Common myeloid progenitor, CD34-positive (primary cell): ENCODE data around the gene E2F6.

Experiments used
- CTCF ChIA-PET: fragments of 350-600 bp; sonication (Branson Sonifier 250); formaldehyde crosslinking; loops from one replicate; lab custom pipeline; 2021; ENCODE audit warnings: antibody characterized with exemption; lab: Charles Lee
- POLR2A ChIA-PET: fragments of 350-600 bp; sonication (Branson Sonifier 250); formaldehyde crosslinking; loops from one replicate; lab custom pipeline; 2021; ENCODE audit warnings: antibody characterized with exemption; lab: Charles Lee
- DNase-seq, 3 donors: peaks; one replicate each; pipeline versions ENCODE4 v3.0.0 to v3.0.0-alpha.2; 2013
- H3K27ac ChIP-seq, 2 experiments: 1 replicate in 1 of 2; 2 replicates in 1 of 2; pipeline ENCODE4 v1.7.0; 2013; ENCODE audit warnings: inconsistent platforms in 2 of 2, low read length in 2 of 2, mild to moderate bottlenecking in 2 of 2, low read depth in 1 of 2, moderate library complexity in 1 of 2; ENCODE audit not compliant: severe bottlenecking in 2 of 2, insufficient read depth in 1 of 2, poor library complexity in 1 of 2
- H3K27me3 ChIP-seq, 5 experiments: replicated peaks in 2 of 5; 1 replicate in 3 of 5; 2 replicates in 2 of 5; pipeline versions ENCODE4 v1.6.1 to v1.7.0; 2013; ENCODE audit warnings: low read length in 4 of 5, mild to moderate bottlenecking in 2 of 5, moderate library complexity in 2 of 5, inconsistent platforms in 1 of 5; ENCODE audit not compliant: insufficient read depth in 5 of 5, control insufficient read depth in 4 of 5
- H3K36me3 ChIP-seq, 4 experiments: 1 replicate in 2 of 4; 2 replicates in 2 of 4; pipeline versions ENCODE4 v1.6.1 to v1.7.0; 2013; ENCODE audit warnings: low read length in 3 of 4, control low read depth in 1 of 4, mild to moderate bottlenecking in 1 of 4; ENCODE audit not compliant: control insufficient read depth in 4 of 4, insufficient read depth in 4 of 4
- H3K4me1 ChIP-seq, 4 experiments: 1 replicate in 3 of 4; 2 replicates in 1 of 4; pipeline versions ENCODE4 v1.6.1 to v1.7.1; 2013; ENCODE audit warnings: low read length in 3 of 4, mild to moderate bottlenecking in 3 of 4, control low read depth in 1 of 4, inconsistent platforms in 1 of 4, moderate library complexity in 1 of 4; ENCODE audit not compliant: control insufficient read depth in 4 of 4, insufficient read depth in 4 of 4; ENCODE audit errors: control extremely low read depth in 1 of 4
- H3K4me3 ChIP-seq, 7 experiments: 1 replicate in 4 of 7; 2 replicates in 3 of 7; pipeline versions ENCODE4 v1.5.1 to v1.7.0; 2013; ENCODE audit warnings: mild to moderate bottlenecking in 7 of 7, low read length in 6 of 7, moderate library complexity in 6 of 7, inconsistent platforms in 2 of 7, low read depth in 2 of 7, control low read depth in 1 of 7; ENCODE audit not compliant: insufficient read depth in 4 of 7, control insufficient read depth in 1 of 7; ENCODE audit errors: extremely low read depth in 1 of 7
- H3K9me3 ChIP-seq, 5 experiments: 1 replicate in 4 of 5; 2 replicates in 1 of 5; pipeline versions ENCODE4 v1.6.1 to v1.7.1; 2013; ENCODE audit warnings: low read length in 4 of 5, mild to moderate bottlenecking in 2 of 5, inconsistent platforms in 1 of 5, low read depth in 1 of 5, moderate library complexity in 1 of 5; ENCODE audit not compliant: control insufficient read depth in 4 of 5, insufficient read depth in 2 of 5; ENCODE audit errors: control extremely low read depth in 1 of 5
- WGBS: methylation state at CpG from one replicate; pipeline ENCODE4 v1.1.5; 2013; ENCODE audit not compliant: insufficient coverage; 5-methylcytosine and 5-hydroxymethylcytosine counted together

The E2F6 gene

DNA sequence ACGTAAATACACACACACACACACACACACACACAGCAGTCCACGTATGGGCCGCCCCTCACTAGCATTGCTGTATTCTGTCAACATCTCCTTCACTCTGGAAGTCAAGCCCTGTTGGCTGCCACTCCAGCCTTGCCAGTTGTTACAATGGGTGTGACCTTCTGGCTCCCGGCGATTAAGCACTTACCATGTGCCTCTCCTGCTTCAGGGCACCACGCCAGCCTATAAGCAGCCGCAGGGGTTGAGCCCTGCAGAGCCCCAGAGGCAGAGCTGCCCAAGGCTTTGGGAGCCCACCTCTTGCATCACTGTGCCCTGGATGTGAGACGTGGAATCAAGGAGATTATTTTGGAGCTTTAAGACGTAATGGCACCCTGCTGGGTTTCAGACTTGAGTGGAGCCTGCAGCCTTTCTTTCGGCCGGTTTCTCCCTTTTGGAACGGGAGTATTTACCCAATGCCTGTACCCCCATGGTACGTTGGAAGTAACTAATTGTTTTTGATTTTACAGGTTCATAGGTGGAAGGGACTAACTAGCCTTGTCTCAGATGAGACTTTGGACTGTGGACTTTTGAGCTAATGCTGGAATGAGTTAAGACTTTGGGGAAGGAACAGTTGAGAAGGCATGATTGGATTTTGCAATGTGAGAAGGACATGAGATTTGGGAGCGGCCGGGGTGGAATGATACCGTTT lies 67.1 kb downstream of the E2F6 start:
- no peak for DNase-seq
- POLR2A ChIA-PET: interaction anchor here (0.7 kb wide), 1 partner anchor 44 kb away, joined by 3 read pairs; no protein-coding TSS in a partner anchor
- H3K27me3 ChIP-seq: no peaks in the 10 kb centered on the region
- H3K27ac ChIP-seq: no peak overlapping the region
- CTCF ChIA-PET: no interaction called here
- 96% methylated on average over 15 of the region's 16 CpGs for WGBS
- no peaks in the 10 kb centered on the region for H3K4me1 ChIP-seq
- H3K36me3 ChIP-seq: no peaks in the 10 kb centered on the region
- H3K4me3 ChIP-seq: no peak overlapping the region
- no peaks in the 10 kb centered on the region for H3K9me3 ChIP-seq

DNA sequence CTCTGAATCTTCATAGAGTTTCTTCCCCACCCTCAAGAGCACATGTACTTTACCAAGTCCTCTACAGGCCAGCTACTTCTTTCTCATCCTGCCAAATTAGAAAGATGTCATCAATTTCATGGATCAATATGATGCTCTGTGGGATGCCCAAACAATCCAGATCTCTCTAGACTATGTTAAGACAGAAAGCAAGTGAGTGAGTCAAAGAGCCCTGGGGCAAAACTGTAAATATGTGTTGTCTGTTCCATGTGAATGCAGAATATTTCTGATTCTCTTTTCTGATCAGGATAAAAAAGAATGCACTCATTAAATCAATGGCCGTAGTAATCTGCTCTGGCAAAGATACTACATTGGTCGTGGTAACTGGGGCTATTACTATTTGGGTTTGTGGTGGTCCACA lies 68.4 kb downstream of the E2F6 start:
- Histone ChIP-seq H3K36me3 (no peaks in the 10 kb centered on the region), H3K4me1 (no peaks in the 10 kb centered on the region), H3K4me3 (no peak overlapping the region), H3K27ac (no peak overlapping the region), H3K9me3 (no peaks in the 10 kb centered on the region), H3K27me3 (no peaks in the 10 kb centered on the region)
- 100% methylated on average over 2 of the region's 2 CpGs for WGBS
- ChIA-PET POLR2A (no interaction called here), CTCF (interaction anchor here (1.1 kb wide), 1 partner anchor 14 kb away, joined by 3 read pairs; no protein-coding TSS in a partner anchor)
- DNase-seq: no peak

DNA sequence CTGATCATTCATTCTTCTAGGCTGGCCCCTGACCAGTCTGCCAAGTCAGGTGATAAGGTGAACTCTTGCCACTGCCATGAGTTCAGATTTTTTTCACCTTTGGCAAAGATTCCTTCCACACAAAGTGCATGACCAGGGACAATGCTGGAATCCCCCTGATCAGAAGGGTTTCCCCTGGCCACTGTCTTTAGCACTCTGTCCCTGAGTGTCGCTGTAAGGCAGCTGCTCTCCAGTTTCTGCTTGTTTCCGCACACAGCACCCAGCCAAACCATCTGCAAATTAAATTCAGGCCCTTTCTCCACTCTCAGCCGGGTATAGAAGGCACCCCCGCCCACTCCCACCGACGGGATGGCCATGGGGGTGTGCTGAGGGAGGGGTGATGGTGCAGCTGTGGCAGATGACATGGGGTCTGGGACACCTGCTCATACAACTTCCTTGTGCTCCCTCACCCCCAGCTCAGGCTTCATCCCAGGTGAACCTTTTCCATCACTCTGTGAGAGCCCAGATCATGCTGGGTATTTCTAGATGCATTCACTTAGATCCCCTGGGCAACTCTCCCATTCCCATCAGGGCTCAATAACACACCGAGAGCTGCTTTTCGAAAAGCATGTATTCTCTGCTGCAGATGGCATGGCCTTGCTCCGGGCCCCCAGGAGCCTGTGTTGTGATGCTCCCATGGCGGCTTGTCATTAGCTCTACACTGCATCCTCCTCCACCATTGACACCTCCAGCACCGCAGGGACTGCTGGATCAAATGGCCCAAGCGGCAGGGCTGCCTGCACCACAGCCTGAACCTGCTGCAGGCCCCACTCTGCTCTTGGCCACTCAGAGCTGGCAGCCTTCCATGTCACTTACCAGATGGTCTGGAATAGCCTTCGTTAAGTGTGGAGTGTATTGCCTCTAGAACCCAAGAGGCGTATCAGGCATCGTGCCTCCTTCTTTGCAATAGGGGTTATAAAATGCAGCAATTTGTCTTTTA lies 69.2 kb downstream of the E2F6 start:
- CTCF ChIA-PET: no interaction called here
- POLR2A ChIA-PET: no interaction called here

DNA sequence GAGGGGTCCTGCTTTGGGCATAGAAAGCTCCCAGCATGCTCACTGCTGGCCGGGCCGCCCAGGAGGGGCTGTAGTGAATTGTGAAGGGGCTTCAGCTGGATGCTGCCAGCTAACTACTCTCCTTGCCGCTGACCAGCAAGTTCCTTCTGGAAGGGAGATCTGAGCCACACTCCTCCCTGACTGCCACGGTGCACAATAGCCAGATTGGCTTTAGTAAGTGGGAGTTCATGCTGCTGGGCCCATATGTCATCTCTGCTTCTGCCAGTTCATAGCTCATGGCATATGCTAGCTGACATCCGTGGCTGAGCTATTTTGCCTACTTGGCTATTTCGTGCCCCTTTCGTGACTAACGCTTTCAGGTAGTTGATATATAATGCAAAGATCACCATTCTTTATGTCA lies 69.9 kb downstream of the E2F6 start:
- Histone ChIP-seq H3K4me1 (no peaks in the 10 kb centered on the region), H3K36me3 (no peaks in the 10 kb centered on the region), H3K27ac (no peak overlapping the region), H3K4me3 (no peak overlapping the region), H3K9me3 (no peaks in the 10 kb centered on the region), H3K27me3 (no peaks in the 10 kb centered on the region)
- ChIA-PET POLR2A (no interaction called here), CTCF (no interaction called here)
- 96% methylated on average over 4 of the region's 8 CpGs for WGBS
- DNase-seq: no peak

More for the DNA sequence above, 69.2 kb downstream of the E2F6 start:
- H3K27me3 ChIP-seq: no peaks in the 10 kb centered on the region
- no peak overlapping the region for H3K27ac ChIP-seq
- no peaks in the 10 kb centered on the region for H3K4me1 ChIP-seq
- H3K9me3 ChIP-seq: no peaks in the 10 kb centered on the region
- no peak overlapping the region for H3K4me3 ChIP-seq
- DNase-seq: no peak
- H3K36me3 ChIP-seq: no peaks in the 10 kb centered on the region
- 96% methylated on average over 9 of the region's 15 CpGs for WGBS

DNA sequence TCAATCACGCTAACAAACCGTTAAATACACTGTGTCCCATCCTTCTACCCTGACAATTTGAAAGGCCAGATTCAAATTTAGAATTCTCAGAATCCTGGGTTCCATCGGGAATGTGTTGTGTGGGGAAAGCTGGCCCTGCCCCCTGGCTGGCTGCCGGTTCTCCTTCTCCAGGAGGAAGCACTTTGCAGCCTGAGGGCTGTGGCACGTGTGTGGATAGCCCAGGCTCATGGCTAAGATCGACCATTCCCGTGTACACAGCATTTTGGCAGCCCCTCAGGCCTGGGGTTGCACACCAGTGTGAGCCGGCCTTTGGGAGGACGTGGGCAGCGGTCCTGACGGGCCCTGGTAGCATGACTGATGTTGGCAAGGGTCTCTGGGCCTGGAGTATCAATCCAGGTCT lies 70.6 kb downstream of the E2F6 start:
- Histone ChIP-seq H3K36me3 (no peaks in the 10 kb centered on the region), H3K9me3 (no peaks in the 10 kb centered on the region), H3K27ac (no peak overlapping the region), H3K4me3 (no peak overlapping the region), H3K4me1 (no peaks in the 10 kb centered on the region), H3K27me3 (no peaks in the 10 kb centered on the region)
- 87% methylated on average over 9 of the region's 11 CpGs for WGBS
- CTCF ChIA-PET: no interaction called here
- POLR2A ChIA-PET: no interaction called here
- no peak for DNase-seq
